Measurements from ENCODE around the gene RNF169. TPM values are rescaled to one million over a fixed set of nuclear protein-coding genes. Genes with fewer than 3 reads are reported as not detected.
"Not testable (repeated sequence)": the region's sequence is repeated elsewhere in the genome, so short reads cannot be mapped to it uniquely, and the experiment has no call there.

Gene RNF169
- total RNA-seq, 4 donors from 2014 or later, result 20.1 to 23.4 (median 22.3) TPM

DNA sequence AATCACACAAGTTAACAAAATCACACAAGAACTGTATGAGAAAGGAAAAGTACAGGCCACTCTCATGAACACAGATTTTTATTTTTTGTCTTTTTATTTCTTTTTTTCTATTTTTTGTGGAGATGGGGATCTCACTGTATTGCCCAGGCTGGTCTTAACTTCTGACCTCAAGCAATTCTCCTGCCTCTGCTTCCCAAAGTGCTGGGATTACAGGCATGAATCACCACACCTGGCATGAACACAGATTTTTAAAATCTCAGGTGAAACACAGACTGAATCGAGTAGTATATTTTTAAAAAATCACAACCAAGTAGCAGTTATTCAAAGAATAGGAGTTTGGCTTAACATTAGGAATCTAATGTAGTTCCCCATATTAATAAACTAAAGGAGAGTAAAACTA lies 18.3 kb downstream of the RNF169 start:
- H3K4me3 ChIP-seq, result no peak overlapping the region
- no peak overlapping the region for H3K27ac ChIP-seq
- H3K27me3 ChIP-seq, result no peaks in the 10 kb centered on the region
- no peaks in the 10 kb centered on the region for H3K36me3 ChIP-seq
- 95 to 100% methylated on average over 1 of the region's 1 CpG for WGBS, 2 donors
- H3K9me3 ChIP-seq, result no peaks in the 10 kb centered on the region
- no peak for DNase-seq (ENCODE audit: low spot score in 2 of 2)
- TF ChIP-seq, protein P1, sequence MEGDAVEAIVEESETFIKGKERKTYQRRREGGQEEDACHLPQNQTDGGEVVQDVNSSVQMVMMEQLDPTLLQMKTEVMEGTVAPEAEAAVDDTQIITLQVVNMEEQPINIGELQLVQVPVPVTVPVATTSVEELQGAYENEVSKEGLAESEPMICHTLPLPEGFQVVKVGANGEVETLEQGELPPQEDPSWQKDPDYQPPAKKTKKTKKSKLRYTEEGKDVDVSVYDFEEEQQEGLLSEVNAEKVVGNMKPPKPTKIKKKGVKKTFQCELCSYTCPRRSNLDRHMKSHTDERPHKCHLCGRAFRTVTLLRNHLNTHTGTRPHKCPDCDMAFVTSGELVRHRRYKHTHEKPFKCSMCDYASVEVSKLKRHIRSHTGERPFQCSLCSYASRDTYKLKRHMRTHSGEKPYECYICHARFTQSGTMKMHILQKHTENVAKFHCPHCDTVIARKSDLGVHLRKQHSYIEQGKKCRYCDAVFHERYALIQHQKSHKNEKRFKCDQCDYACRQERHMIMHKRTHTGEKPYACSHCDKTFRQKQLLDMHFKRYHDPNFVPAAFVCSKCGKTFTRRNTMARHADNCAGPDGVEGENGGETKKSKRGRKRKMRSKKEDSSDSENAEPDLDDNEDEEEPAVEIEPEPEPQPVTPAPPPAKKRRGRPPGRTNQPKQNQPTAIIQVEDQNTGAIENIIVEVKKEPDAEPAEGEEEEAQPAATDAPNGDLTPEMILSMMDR (IDR thresholded peaks at IDR 0.05), result no peak
- TF ChIP-seq POLR2A (IDR thresholded peaks at IDR 0.05) (no peak), EP300 (IDR thresholded peaks at IDR 0.05) (no peak)
- H3K4me1 ChIP-seq, result peaks cover 0 to 5% (median 2%) of the 10 kb centered on the region in 4 donors

DNA sequence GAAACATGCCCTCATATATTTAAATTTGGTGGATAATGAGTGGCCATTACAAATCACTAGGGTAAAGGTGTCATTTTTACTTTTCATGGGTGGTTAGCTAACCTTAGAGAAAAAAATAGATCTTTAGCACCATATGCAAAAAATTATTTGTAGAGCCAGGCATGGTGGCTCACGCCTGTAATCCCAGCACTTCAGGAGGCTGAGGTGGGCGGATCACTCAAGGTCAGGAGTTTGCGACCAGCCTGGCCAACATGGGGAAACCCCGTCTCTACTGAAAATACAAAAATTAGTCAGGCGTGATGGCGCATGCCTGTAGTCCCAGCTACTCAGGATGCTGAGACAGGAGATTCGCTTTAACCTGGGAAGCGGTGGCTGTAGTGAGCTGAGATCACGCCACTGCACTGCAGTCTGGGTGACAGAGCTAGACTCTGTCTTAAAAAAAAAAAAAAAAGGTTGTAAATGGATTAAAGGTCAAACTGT lies 19.6 kb downstream of the RNF169 start:
- DNase-seq (ENCODE audit: low spot score in 2 of 2); H3K4me1 ChIP-seq; H3K27me3 ChIP-seq; H3K9me3 ChIP-seq; H3K36me3 ChIP-seq; H3K27ac ChIP-seq; H3K4me3 ChIP-seq: not testable (repeated sequence)
- 92 to 93% methylated on average over 9 of the region's 9 CpGs for WGBS, 2 donors

DNA sequence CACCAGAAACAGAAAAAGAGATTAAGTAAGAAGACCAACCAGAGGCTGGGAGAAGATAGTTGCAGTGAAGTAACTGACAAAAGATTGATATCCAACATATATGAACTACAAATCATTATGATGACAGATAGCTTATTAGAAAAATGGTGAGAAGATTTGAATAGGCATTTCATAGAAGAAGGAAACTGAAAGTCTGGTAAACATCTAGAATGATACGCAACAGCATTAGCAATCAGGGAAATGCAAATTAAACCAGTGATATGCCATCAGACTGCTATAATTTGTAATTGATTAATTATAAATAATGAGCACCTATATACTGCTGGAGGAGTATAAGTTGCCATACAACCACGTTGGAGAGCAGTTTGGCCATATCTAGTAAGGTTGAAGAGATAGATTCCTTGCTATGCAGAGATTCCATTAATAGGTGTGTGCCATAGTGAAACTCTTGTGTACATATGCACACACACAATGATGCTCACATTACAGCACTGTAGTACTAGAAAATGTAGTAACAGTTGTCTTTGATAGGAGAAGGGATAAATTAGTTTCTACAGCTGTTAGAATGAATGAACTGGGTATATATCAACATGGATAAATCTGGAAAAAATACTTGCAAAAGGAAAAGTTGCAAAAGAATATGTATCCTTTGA lies 20.5 kb downstream of the RNF169 start:
- no peak overlapping the region for H3K27ac ChIP-seq
- DNase-seq (ENCODE audit: low spot score in 2 of 2), result no peak
- no peaks in the 10 kb centered on the region for H3K9me3 ChIP-seq
- no peak overlapping the region for H3K4me3 ChIP-seq
- WGBS, 2 donors, result 83 to 88% methylated on average over 2 of the region's 2 CpGs
- no peaks in the 10 kb centered on the region for H3K27me3 ChIP-seq
- no peak for TF ChIP-seq POLR2A (IDR thresholded peaks at IDR 0.05)
- no peak for TF ChIP-seq EP300 (IDR thresholded peaks at IDR 0.05)
- TF ChIP-seq, protein P1 (IDR thresholded peaks at IDR 0.05), result no peak
- no peaks in the 10 kb centered on the region for H3K36me3 ChIP-seq
- H3K4me1 ChIP-seq, result peaks cover 0 to 6% (median 2%) of the 10 kb centered on the region in 4 donors

DNA sequence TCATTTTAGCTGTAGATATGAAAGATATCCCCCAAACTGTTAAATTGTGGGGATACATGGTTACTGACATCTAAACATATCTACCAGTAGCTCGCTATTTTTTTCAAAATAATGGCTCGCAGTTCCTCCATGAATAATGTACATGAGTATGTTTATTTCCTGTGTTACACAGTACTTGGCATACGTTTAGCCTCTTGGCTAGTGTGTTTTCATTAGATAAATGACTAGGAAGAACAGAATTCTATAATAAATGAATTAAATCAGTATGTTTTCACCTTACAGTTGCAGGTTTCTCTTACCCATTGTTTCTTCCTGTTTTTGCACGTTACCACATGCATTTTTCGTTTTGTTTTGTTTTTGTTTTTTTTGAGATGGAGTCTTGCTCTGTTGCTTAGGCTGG lies 21.8 kb downstream of the RNF169 start:
- WGBS, 2 donors, result 73 to 76% methylated on average over 5 of the region's 5 CpGs
- no peak for DNase-seq (ENCODE audit: low spot score in 2 of 2)
- H3K27me3 ChIP-seq, result no peaks in the 10 kb centered on the region
- no peaks in the 10 kb centered on the region for H3K9me3 ChIP-seq
- peaks cover 0 to 14% (median 2%) of the 10 kb centered on the region in 4 donors for H3K4me1 ChIP-seq
- TF ChIP-seq, protein P1 (IDR thresholded peaks at IDR 0.05), result no peak
- TF ChIP-seq EP300 (IDR thresholded peaks at IDR 0.05) (no peak), POLR2A (IDR thresholded peaks at IDR 0.05) (no peak)
- no peak overlapping the region for H3K27ac ChIP-seq
- H3K4me3 ChIP-seq, result no peak overlapping the region
- H3K36me3 ChIP-seq, result no peaks in the 10 kb centered on the region

DNA sequence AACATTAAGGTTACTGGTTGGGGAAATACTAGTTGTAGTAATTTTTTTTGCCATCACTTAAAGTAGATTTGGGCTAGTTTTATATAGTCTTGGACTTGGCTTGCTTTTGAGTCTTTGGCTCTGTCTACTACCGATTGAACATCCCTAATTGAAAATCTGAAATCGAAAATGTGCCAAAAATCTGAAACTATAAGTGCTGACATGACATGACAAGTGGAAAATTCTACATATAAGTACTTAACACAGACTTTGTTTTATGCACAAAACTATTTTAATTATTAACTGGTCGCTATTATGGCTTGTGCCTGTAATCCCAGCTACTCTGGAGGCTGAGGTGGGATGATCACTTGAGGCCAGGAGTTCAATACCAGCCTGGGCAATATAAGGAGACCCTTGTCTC lies 22.5 kb downstream of the RNF169 start:
- peaks cover 0 to 21% (median 2%) of the 10 kb centered on the region in 4 donors for H3K4me1 ChIP-seq
- 96 to 97% methylated on average over 3 of the region's 3 CpGs for WGBS, 2 donors

More for the DNA sequence above, 22.5 kb downstream of the RNF169 start:
- no peaks in the 10 kb centered on the region for H3K36me3 ChIP-seq
- no peak for DNase-seq (ENCODE audit: low spot score in 2 of 2)
- H3K27ac ChIP-seq, result no peak overlapping the region
- H3K4me3 ChIP-seq, result no peak overlapping the region
- no peak for TF ChIP-seq EP300 (IDR thresholded peaks at IDR 0.05)
- TF ChIP-seq POLR2A (IDR thresholded peaks at IDR 0.05), result no peak
- TF ChIP-seq, protein P1 (IDR thresholded peaks at IDR 0.05), result no peak
- H3K27me3 ChIP-seq, result no peaks in the 10 kb centered on the region
- no peaks in the 10 kb centered on the region for H3K9me3 ChIP-seq
